ENCODE data around the gene CCNG1. TPM values are rescaled to one million over a fixed set of nuclear protein-coding genes. Genes with fewer than 3 reads are reported as not detected.
A peak's percentile ranks its signal among the peaks of the same experiment; 100 is the strongest.

The CCNG1 gene
- polyA plus RNA-seq, 2 of the 4 experiments (the other 2 are of a cell fraction) = 76.5 to 80.8 TPM

GRCh38 chr5:163436515-163436914, 880 bp upstream of the CCNG1 start:
- FAIRE-seq = no peak
- no peak for TF ChIP-seq MYC (IDR thresholded peaks at IDR 0.05; ENCODE audit: borderline replicate concordance, low read length)
- TF ChIP-seq HMGXB4 (CRISPR knock-in tag; IDR thresholded peaks at IDR 0.05; ENCODE audit: borderline replicate concordance) = no peak
- no peak for TF ChIP-seq KDM5A (IDR thresholded peaks at IDR 0.05)
- no peak for TF ChIP-seq REST (IDR thresholded peaks at IDR 0.05)
- TF ChIP-seq JUN (IDR thresholded peaks at IDR 0.05) = no peak
- no peak for TF ChIP-seq RARB (CRISPR knock-in tag; IDR thresholded peaks at IDR 0.05)
- H3K9me3 ChIP-seq = no peaks in the 10 kb centered on the region
- WGBS (ENCODE audit: missing lambda C conversion rate) = 70% methylated on average over 4 of the region's 4 CpGs
- H3K4me3 ChIP-seq = peak overlapping the region; percentile 94
- H3K27ac ChIP-seq = peak overlapping the region; percentile 71 to 72
- POLR2A ChIA-PET = no interaction called here
- ATAC-seq = no peak
- H3K4me2 ChIP-seq = peak overlapping the region; percentile 74
- DNase-seq (ENCODE audit: low read depth in 1 of 2, low spot score in 1 of 2) = no peak
- H3K4me1 ChIP-seq = peaks cover 25% of the 10 kb centered on the region
- CTCF ChIA-PET = no interaction called here

- peak overlapping the region; percentile 74 for H3K4me2 ChIP-seq
- CTCF ChIA-PET = interaction anchor here (0.6 to 1.5 kb wide), 2 partner anchors 69 to 1359 kb away, joined by 3 to 5 read pairs; partner anchors contain the start of gene MAT2B
- 3% methylated on average over 6 of the region's 6 CpGs for WGBS (ENCODE audit: missing lambda C conversion rate)
- H3K4me1 ChIP-seq = peaks cover 25% of the 10 kb centered on the region
- peak overlapping the region; percentile 94 for H3K4me3 ChIP-seq
- POLR2A ChIA-PET = interaction anchor here (0.6 to 3.9 kb wide), 4 partner anchors 18 to 68 kb away, joined by 3 to 76 read pairs (median 4); partner anchors contain the start of genes HMMR, MAT2B and NUDCD2
- FAIRE-seq (no peak), ATAC-seq (no peak), DNase-seq (ENCODE audit: low read depth in 1 of 2, low spot score in 1 of 2) (no peak)
- TF ChIP-seq NFE2L2 (conservative IDR thresholded peaks at IDR 0.05; ENCODE audit: low read length) (no peak), POLR2A (IDR thresholded peaks at IDR 0.05; ENCODE audit: low read length) (peak; percentile 63; the same call in 1 of the 2 replicates)
- peak overlapping the region; percentile 71 to 72 for H3K27ac ChIP-seq
- no peaks in the 10 kb centered on the region for H3K9me3 ChIP-seq
Measured at GRCh38 chr5:163437011-163437308, 435 bp upstream of the CCNG1 start.

GRCh38 chr5:163439092-163439425, 1.7 kb downstream of the CCNG1 start:
- Histone ChIP-seq H3K27ac (peak overlapping the region; percentile 94 to 98; a peak in 5 of 6 replicates), H3K9me3 (no peaks in the 10 kb centered on the region), H3K4me2 (peak overlapping the region; percentile 73), H3K4me3 (peak overlapping the region; percentile 94), H3K4me1 (peaks cover 25% of the 10 kb centered on the region)
- TF ChIP-seq JUN (IDR thresholded peaks at IDR 0.05) (no peak), HOXB13 (CRISPR knock-in tag; IDR thresholded peaks at IDR 0.05; ENCODE audit: low read depth) (no peak), FOSL2 (IDR thresholded peaks at IDR 0.05) (no peak), FOSL2 (CRISPR knock-in tag; IDR thresholded peaks at IDR 0.05) (no peak), HEYL (CRISPR knock-in tag; IDR thresholded peaks at IDR 0.05) (no peak), ZC3H11A (IDR thresholded peaks at IDR 0.05) (no peak), JUNB (IDR thresholded peaks at IDR 0.05) (no peak), ATOH8 (CRISPR knock-in tag; IDR thresholded peaks at IDR 0.05; ENCODE audit: low read depth) (no peak), ELK1 (IDR thresholded peaks at IDR 0.05; ENCODE audit: low read depth, low read length) (no peak), RARB (CRISPR knock-in tag; IDR thresholded peaks at IDR 0.05) (no peak), USF2 (IDR thresholded peaks at IDR 0.05) (no peak), GATA3 (IDR thresholded peaks at IDR 0.05; ENCODE audit: borderline replicate concordance) (no peak), RNF2 (IDR thresholded peaks at IDR 0.05; ENCODE audit: borderline replicate concordance, low read depth) (no peak), EHMT2 (IDR thresholded peaks at IDR 0.05; ENCODE audit: low read depth) (no peak), HDAC2 (IDR thresholded peaks at IDR 0.05) (no peak), RAD21 (conservative IDR thresholded peaks at IDR 0.05 in 1 of 2, IDR thresholded peaks at IDR 0.05 in 1 of 2) (no peak), HES2 (IDR thresholded peaks at IDR 0.05) (no peak), NFE2L2 (conservative IDR thresholded peaks at IDR 0.05; ENCODE audit: low read length) (no peak), MAX (IDR thresholded peaks at IDR 0.05) (no peak)
- ATAC-seq (no peak), FAIRE-seq (no peak), DNase-seq (ENCODE audit: low read depth in 1 of 2, low spot score in 1 of 2) (no peak)
- CTCF ChIA-PET = interaction anchor here (2.4 kb wide), 1 partner anchor 31 kb away, joined by 8 read pairs; no protein-coding TSS in a partner anchor
- WGBS (ENCODE audit: missing lambda C conversion rate) = 45% methylated on average over 2 of the region's 2 CpGs
- POLR2A ChIA-PET = interaction anchor here (3.9 kb wide), 1 partner anchor 21 kb away, joined by 76 read pairs; the partner anchor contains the start of genes HMMR and NUDCD2
